Kidney epithelial cell (primary cell): ENCODE results near the gene NR3C1. TPM values are rescaled to one million over a fixed set of nuclear protein-coding genes. Genes with fewer than 3 reads are reported as not detected.

ENCODE experiments used
- DNase-seq: peaks from one replicate; pipeline ENCODE4 v3.0.0-alpha.2; 2010; ENCODE audit warnings: low read depth
- H3K27me3 ChIP-seq: 2 replicates; pipeline ENCODE4 v1.6.0; 2011; ENCODE audit warnings: low read length; ENCODE audit not compliant: control insufficient read depth, insufficient read depth
- H3K36me3 ChIP-seq: 2 replicates; pipeline ENCODE4 v1.5.1; 2011; ENCODE audit warnings: low read length; ENCODE audit not compliant: control insufficient read depth, insufficient read depth
- H3K4me3 ChIP-seq: 2 replicates; pipeline ENCODE4 v1.5.1; 2011; ENCODE audit warnings: low read depth, mild to moderate bottlenecking, control low read depth, low read length
- CTCF ChIP-seq: IDR thresholded peaks from 2 replicates; pipeline ENCODE4 v1.5.1; 2011; ENCODE audit warnings: mild to moderate bottlenecking, moderate library complexity, low read length, control low read depth, inconsistent platforms; ENCODE audit not compliant: insufficient read depth, poor library complexity, severe bottlenecking
- total RNA-seq: library from RNA; depleted of rRNA; stranded (reverse); fragments of >200 nt; gene quantifications from 2 replicates; pipeline ENCODE4 v1.2.3, GENCODE V29; 2015

The NR3C1 gene
- total RNA-seq, 1 donor from 2014 or later: 18.3 TPM

- Histone ChIP-seq H3K4me3 (no peak overlapping the region), H3K36me3 (no peaks in the 10 kb centered on the region), H3K27me3 (no peaks in the 10 kb centered on the region)
- no peak for TF ChIP-seq CTCF
- no peak for DNase-seq
These were observed 28.3 kb upstream of the NR3C1 start for GRCh38 chr5:143431789-143432188.

DNA sequence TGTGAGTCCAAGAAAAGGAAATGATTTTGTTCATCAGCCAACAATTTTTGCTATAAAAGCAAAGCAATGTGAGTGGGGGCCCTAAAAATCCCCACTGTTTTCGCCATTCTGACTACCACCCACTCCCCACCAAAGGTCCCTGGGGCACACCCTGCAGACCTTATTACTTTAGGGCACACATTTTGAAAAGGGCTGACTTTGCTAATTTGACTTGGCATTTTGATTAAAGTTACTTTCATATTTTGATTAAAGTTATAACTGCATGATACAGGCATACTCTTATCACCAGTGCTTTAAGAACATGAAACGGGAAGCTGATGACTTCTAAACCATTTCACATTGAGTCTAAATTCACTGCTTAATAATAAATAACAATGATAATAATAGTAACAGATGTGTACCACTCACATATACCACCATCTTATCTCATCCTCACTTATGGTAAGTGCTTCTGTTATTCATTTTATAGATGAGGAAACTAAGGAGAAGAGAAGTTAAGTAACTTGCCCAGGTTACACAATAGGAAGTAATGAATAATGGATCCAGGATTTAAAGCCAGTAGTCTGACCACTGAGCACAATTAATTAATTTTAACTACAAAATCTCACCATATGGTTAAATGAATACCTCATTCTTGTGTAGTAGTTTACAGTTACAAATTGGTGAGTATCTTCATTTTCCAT lies 25.4 kb upstream of the NR3C1 start:
- Histone ChIP-seq H3K27me3 (no peaks in the 10 kb centered on the region), H3K4me3 (no peak overlapping the region), H3K36me3 (no peaks in the 10 kb centered on the region)
- DNase-seq: no peak
- TF ChIP-seq CTCF: no peak

- H3K36me3 ChIP-seq: no peaks in the 10 kb centered on the region
- H3K4me3 ChIP-seq: no peak overlapping the region
- no peak for TF ChIP-seq CTCF
- no peak for DNase-seq
- H3K27me3 ChIP-seq: no peaks in the 10 kb centered on the region
These were observed 24.7 kb upstream of the NR3C1 start for GRCh38 chr5:143428155-143428554.

DNA sequence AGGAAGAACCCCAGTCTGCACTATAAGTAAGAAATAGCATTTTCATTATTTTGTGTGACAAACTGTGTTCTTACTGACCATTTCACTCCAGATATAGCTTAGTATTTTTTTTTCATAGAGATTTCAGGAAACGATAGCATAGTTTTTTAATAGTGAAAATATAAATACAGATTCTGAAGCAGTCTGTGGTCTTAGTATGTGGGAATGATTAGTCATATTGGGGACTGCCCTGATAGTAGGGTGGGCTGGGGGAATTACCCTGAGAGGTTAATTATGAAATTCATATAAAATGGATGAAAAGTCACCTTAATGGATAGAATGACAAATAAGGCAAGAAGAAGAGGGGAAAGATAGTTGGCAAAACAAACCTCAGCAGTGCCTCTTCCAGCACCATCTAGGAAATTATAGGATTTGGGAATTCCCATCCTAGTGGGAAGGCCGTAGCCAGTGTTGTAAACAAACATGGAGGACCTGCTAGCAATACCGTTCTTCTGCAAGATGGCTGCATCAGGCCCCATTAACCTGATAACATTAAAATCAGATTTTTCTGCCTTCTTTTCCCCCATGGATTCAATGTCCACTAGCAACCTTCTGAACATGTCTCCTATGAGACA lies 23.7 kb upstream of the NR3C1 start:
- H3K36me3 ChIP-seq: no peaks in the 10 kb centered on the region
- DNase-seq: no peak
- H3K27me3 ChIP-seq: no peaks in the 10 kb centered on the region
- no peak for TF ChIP-seq CTCF
- H3K4me3 ChIP-seq: no peak overlapping the region

DNA sequence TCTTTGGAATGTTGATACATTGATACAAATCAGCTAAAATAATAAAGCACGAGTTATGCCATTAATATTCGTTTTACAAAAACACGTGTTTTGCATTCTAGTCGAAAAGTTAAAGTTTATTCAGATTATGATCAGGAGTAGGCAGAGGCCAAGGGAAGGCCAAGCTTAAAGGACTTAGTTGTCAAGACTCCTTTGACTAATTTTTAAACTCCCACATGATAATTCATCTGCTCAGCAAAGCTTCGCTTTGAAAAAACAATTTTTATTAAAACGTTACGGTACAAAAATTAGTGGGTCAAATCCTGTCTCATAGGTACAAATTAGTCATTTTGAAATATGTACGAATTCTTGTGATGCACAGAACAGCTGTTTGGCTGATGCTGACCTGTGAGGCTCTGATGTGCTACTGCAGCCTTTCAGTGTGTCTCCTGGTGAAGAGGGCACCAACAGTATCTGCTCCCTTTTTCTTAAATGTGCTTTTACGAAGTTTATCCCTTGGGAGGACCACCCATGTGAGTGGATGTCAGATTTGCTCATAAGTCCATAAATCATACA lies 23.0 kb upstream of the NR3C1 start:
- no peak for TF ChIP-seq CTCF
- no peaks in the 10 kb centered on the region for H3K27me3 ChIP-seq
- no peak for DNase-seq
- H3K36me3 ChIP-seq: no peaks in the 10 kb centered on the region
- no peak overlapping the region for H3K4me3 ChIP-seq
